Right lobe of liver (tissue), 4 donors: ENCODE data around the gene PGAP1.

Source experiments
- POLR2A ChIP-seq: fragments of 450-650 bp; IDR thresholded peaks from one replicate; pipeline ENCODE4 v1.6.1; 2017; ENCODE audit warnings: antibody characterized with exemption, mild to moderate bottlenecking
- TF ChIP-seq, protein P1 (sequence below), 4 donors: fragments of 200-600 bp in 3 of 4; fragments of 450-650 bp in 1 of 4; IDR thresholded peaks; one replicate each; pipeline versions ENCODE4 v1.5.1 to v1.8.0; 2016 to 2022; ENCODE audit warnings: antibody characterized with exemption in 4 of 4, mild to moderate bottlenecking in 2 of 4
- donor health status: DM: no; HTN: no; CAD: no.
- donor health status: DM: no; HTN: no; CAD: no.
- donor health status: DM: no; HTN: yes; CAD: no.

DNA sequence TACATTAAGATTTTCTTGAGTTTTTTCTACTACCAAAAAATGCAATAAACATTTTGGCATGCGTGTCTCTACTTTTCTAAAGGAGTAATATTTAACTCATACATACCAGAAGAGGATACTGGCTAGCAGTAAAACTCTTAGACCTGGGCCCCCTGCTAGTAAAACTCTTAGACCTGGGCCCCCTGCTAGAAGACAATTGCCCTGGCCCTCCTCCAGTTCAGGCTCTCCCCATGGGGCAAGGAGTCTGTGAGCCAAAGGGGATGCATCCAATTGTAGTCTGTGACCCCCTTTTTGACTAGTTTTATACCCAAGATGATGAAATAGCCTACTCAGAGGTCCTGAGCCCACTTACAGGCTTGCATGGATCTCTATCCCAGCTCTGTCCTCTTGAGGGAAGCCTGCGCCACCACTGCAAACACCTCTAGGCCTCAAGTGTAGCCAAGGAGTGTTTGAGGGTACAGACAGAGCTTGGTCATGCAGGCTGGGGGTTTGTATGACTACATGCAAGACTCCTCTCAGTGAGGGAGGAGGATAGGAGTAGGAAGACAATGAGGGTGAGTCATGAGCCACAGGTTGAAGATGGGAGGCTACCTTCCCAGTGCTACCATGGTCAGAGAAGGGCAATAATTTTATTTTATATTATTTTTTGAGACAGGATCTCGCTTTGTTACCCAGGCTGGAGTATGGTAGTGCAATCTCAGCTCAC is 45.2 kb upstream of the PGAP1 start:
- TF ChIP-seq, protein P1, sequence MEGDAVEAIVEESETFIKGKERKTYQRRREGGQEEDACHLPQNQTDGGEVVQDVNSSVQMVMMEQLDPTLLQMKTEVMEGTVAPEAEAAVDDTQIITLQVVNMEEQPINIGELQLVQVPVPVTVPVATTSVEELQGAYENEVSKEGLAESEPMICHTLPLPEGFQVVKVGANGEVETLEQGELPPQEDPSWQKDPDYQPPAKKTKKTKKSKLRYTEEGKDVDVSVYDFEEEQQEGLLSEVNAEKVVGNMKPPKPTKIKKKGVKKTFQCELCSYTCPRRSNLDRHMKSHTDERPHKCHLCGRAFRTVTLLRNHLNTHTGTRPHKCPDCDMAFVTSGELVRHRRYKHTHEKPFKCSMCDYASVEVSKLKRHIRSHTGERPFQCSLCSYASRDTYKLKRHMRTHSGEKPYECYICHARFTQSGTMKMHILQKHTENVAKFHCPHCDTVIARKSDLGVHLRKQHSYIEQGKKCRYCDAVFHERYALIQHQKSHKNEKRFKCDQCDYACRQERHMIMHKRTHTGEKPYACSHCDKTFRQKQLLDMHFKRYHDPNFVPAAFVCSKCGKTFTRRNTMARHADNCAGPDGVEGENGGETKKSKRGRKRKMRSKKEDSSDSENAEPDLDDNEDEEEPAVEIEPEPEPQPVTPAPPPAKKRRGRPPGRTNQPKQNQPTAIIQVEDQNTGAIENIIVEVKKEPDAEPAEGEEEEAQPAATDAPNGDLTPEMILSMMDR (IDR thresholded peaks at IDR 0.05), result no peak
- no peak for TF ChIP-seq POLR2A
